ENCODE results near the gene KNTC1. TPM values are rescaled to one million over a fixed set of nuclear protein-coding genes. Genes with fewer than 3 reads are reported as not detected.
"Not testable (repeated sequence)": the region's sequence is repeated elsewhere in the genome, so short reads cannot be mapped to it uniquely, and the experiment has no call there.

The KNTC1 gene
- total RNA-seq, 1 experiment from 2014 or later, result 55.8 TPM

- no peaks in the 10 kb centered on the region for H3K9me3 Mint-ChIP-seq (ENCODE audit: unreplicated experiment)
- intact Hi-C loops (cut with micrococcal nuclease; ENCODE audit: unreplicated experiment), result no loop called here
- no peak for TF ChIP-seq CTCF (IDR thresholded peaks at IDR 0.05; ENCODE audit: insufficient read depth in 1 of 2, low read depth in 1 of 2, low read length in 1 of 2, severe bottlenecking in 1 of 2, unreplicated experiment in 1 of 2)
- H3K4me1 Mint-ChIP-seq (ENCODE audit: low read depth, unreplicated experiment), result no peaks in the 10 kb centered on the region
- no peak overlapping the region for H3K4me3 Mint-ChIP-seq (ENCODE audit: unreplicated experiment)
- Histone ChIP-seq H3K36me3 (ENCODE audit: control insufficient read depth, insufficient read depth, low read length) (peaks cover 1% of the 10 kb centered on the region; the same call in 1 of the 2 replicates), H3K27me3 (replicated peaks; ENCODE audit: control insufficient read depth, insufficient read depth, low read length) (no peaks in the 10 kb centered on the region), H3K4me3 (ENCODE audit: low read depth, low read length) (no peak overlapping the region), H3K4me1 (no peaks in the 10 kb centered on the region), H3K9me3 (no peaks in the 10 kb centered on the region)
- peaks cover 37% of the 10 kb centered on the region for H3K36me3 Mint-ChIP-seq (ENCODE audit: insufficient read depth, unreplicated experiment)
- no peak for DNase-seq
- no peaks in the 10 kb centered on the region for H3K27me3 Mint-ChIP-seq (ENCODE audit: insufficient read depth, unreplicated experiment)
- BruUV-seq (replicated peaks), result no TSS peak
- no peak overlapping the region for H3K27ac Mint-ChIP-seq (ENCODE audit: unreplicated experiment)
- POLR2A ChIA-PET, result no interaction called here
- CTCF ChIA-PET, result no interaction called here
Measured at GRCh38 chr12:122558745-122559641, 31.9 kb downstream of the KNTC1 start.

GRCh38 chr12:122560138-122560537 lies 33.1 kb downstream of the KNTC1 start:
- Mint-ChIP-seq H3K4me3 (ENCODE audit: unreplicated experiment) (no peak overlapping the region), H3K27ac (ENCODE audit: unreplicated experiment) (no peak overlapping the region), H3K36me3 (ENCODE audit: insufficient read depth, unreplicated experiment) (peaks cover 41% of the 10 kb centered on the region), H3K27me3 (ENCODE audit: insufficient read depth, unreplicated experiment) (no peaks in the 10 kb centered on the region), H3K9me3 (ENCODE audit: unreplicated experiment) (no peaks in the 10 kb centered on the region), H3K4me1 (ENCODE audit: low read depth, unreplicated experiment) (no peaks in the 10 kb centered on the region)
- H3K4me3 ChIP-seq (ENCODE audit: low read depth, low read length), result no peak overlapping the region
- H3K36me3 ChIP-seq (ENCODE audit: control insufficient read depth, insufficient read depth, low read length), result peaks cover 1% of the 10 kb centered on the region; the same call in 1 of the 2 replicates
- no peaks in the 10 kb centered on the region for H3K9me3 ChIP-seq
- ChIA-PET CTCF (no interaction called here), POLR2A (no interaction called here)
- no peak for TF ChIP-seq CTCF (IDR thresholded peaks at IDR 0.05; ENCODE audit: insufficient read depth in 1 of 2, low read depth in 1 of 2, low read length in 1 of 2, severe bottlenecking in 1 of 2, unreplicated experiment in 1 of 2)
- no peaks in the 10 kb centered on the region for H3K27me3 ChIP-seq (replicated peaks; ENCODE audit: control insufficient read depth, insufficient read depth, low read length)
- BruUV-seq (replicated peaks), result no TSS peak
- H3K4me1 ChIP-seq, result no peaks in the 10 kb centered on the region
- intact Hi-C loops (cut with micrococcal nuclease; ENCODE audit: unreplicated experiment), result no loop called here
- DNase-seq, result no peak

GRCh38 chr12:122563361-122563760 lies 36.3 kb downstream of the KNTC1 start:
- CTCF ChIA-PET, result no interaction called here
- H3K27ac Mint-ChIP-seq (ENCODE audit: unreplicated experiment), result no peak overlapping the region
- no peak overlapping the region for H3K4me3 Mint-ChIP-seq (ENCODE audit: unreplicated experiment)
- TF ChIP-seq CTCF (IDR thresholded peaks at IDR 0.05; ENCODE audit: insufficient read depth in 1 of 2, low read depth in 1 of 2, low read length in 1 of 2, severe bottlenecking in 1 of 2, unreplicated experiment in 1 of 2), result no peak
- H3K36me3 ChIP-seq (ENCODE audit: control insufficient read depth, insufficient read depth, low read length), result peaks cover 1% of the 10 kb centered on the region; the same call in 1 of the 2 replicates
- H3K9me3 ChIP-seq, result no peaks in the 10 kb centered on the region
- peaks cover 35% of the 10 kb centered on the region for H3K36me3 Mint-ChIP-seq (ENCODE audit: insufficient read depth, unreplicated experiment)
- H3K27me3 ChIP-seq (replicated peaks; ENCODE audit: control insufficient read depth, insufficient read depth, low read length), result no peaks in the 10 kb centered on the region
- POLR2A ChIA-PET, result no interaction called here
- no peaks in the 10 kb centered on the region for H3K4me1 Mint-ChIP-seq (ENCODE audit: low read depth, unreplicated experiment)
- BruUV-seq (replicated peaks), result no TSS peak
- intact Hi-C loops (cut with micrococcal nuclease; ENCODE audit: unreplicated experiment), result no loop called here
- H3K4me1 ChIP-seq, result no peaks in the 10 kb centered on the region
- no peaks in the 10 kb centered on the region for H3K27me3 Mint-ChIP-seq (ENCODE audit: insufficient read depth, unreplicated experiment)
- DNase-seq, result no peak
- no peaks in the 10 kb centered on the region for H3K9me3 Mint-ChIP-seq (ENCODE audit: unreplicated experiment)
- no peak overlapping the region for H3K4me3 ChIP-seq (ENCODE audit: low read depth, low read length)

GRCh38 chr12:122566816-122567215 lies 39.8 kb downstream of the KNTC1 start:
- H3K4me3 Mint-ChIP-seq (ENCODE audit: unreplicated experiment); H3K27me3 Mint-ChIP-seq (ENCODE audit: insufficient read depth, unreplicated experiment); H3K4me1 Mint-ChIP-seq (ENCODE audit: low read depth, unreplicated experiment); H3K27me3 ChIP-seq (replicated peaks; ENCODE audit: control insufficient read depth, insufficient read depth, low read length); BruUV-seq (replicated peaks); H3K9me3 ChIP-seq; CTCF ChIA-PET; H3K27ac Mint-ChIP-seq (ENCODE audit: unreplicated experiment); DNase-seq; H3K36me3 ChIP-seq (ENCODE audit: control insufficient read depth, insufficient read depth, low read length); H3K4me3 ChIP-seq (ENCODE audit: low read depth, low read length); intact Hi-C loops (cut with micrococcal nuclease; ENCODE audit: unreplicated experiment); POLR2A ChIA-PET; H3K9me3 Mint-ChIP-seq (ENCODE audit: unreplicated experiment); H3K4me1 ChIP-seq: not testable (repeated sequence)
- H3K36me3 Mint-ChIP-seq (ENCODE audit: insufficient read depth, unreplicated experiment), result peaks cover 45% of the 10 kb centered on the region

Data from Caco-2 (cell line).